Fibroblast of peridontal ligament (primary cell): ENCODE measurements around the gene TTLL1.

ENCODE experiments used
- DNase-seq: peaks from one replicate; pipeline ENCODE4 v3.0.0-alpha.2; 2010; ENCODE audit errors: extremely low read depth

The TTLL1 gene

GRCh38 chr22:42993651-42994275 lies 95.4 kb downstream of the TTLL1 start:
- peak; percentile 82 for DNase-seq

- DNase-seq = no peak
These were observed 96.2 kb downstream of the TTLL1 start for GRCh38 chr22:42992886-42993479.

- no peak for DNase-seq
These were observed 97.1 kb downstream of the TTLL1 start for GRCh38 chr22:42992092-42992491.

- peak; percentile 50 for DNase-seq
These were observed 98.1 kb downstream of the TTLL1 start for GRCh38 chr22:42991010-42991651.

- peak; percentile 91 for DNase-seq
These were observed 98.9 kb downstream of the TTLL1 start for GRCh38 chr22:42990131-42990838.
